Measurements from ENCODE around the gene SLC27A6.
"Not testable (repeated sequence)": the region's sequence is repeated elsewhere in the genome, so short reads cannot be mapped to it uniquely, and the experiment has no call there.

DNA sequence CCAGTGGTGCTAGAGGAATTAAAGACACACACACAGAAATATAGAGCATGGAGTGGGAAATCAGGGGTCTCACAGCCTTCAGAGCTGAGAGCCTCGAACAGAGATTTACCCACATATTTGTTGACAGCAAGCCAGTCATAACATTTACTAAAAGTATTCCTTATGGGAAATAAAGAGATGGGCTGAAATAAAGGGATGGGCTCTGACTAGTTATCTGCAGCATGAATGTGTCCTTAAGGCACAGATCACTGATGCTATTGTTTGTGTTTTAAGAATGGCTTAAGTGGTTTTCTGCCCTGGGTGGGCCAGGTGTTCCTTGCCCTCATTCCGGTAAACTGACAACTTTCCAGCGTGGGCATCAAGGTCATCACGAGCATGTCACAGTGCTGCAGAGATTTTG lies 33.1 kb upstream of the SLC27A6 start:
- not testable (repeated sequence) for TF ChIP-seq EZH2 (IDR thresholded peaks at IDR 0.05; ENCODE audit: insufficient read depth, low read length)
- TF ChIP-seq, protein P1, sequence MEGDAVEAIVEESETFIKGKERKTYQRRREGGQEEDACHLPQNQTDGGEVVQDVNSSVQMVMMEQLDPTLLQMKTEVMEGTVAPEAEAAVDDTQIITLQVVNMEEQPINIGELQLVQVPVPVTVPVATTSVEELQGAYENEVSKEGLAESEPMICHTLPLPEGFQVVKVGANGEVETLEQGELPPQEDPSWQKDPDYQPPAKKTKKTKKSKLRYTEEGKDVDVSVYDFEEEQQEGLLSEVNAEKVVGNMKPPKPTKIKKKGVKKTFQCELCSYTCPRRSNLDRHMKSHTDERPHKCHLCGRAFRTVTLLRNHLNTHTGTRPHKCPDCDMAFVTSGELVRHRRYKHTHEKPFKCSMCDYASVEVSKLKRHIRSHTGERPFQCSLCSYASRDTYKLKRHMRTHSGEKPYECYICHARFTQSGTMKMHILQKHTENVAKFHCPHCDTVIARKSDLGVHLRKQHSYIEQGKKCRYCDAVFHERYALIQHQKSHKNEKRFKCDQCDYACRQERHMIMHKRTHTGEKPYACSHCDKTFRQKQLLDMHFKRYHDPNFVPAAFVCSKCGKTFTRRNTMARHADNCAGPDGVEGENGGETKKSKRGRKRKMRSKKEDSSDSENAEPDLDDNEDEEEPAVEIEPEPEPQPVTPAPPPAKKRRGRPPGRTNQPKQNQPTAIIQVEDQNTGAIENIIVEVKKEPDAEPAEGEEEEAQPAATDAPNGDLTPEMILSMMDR (IDR thresholded peaks at IDR 0.05; ENCODE audit: insufficient read depth, low read depth, low read length), result not testable (repeated sequence)

Measured in astrocyte (in vitro differentiated cells and primary cell).